Activated naive CD4-positive, alpha-beta T cell treated with Interleukin-2 at 50 U/mL for 16 hours (primary cell): ENCODE data around the gene TMEM35B.
"Not testable (repeated sequence)": the region's sequence is repeated elsewhere in the genome, so short reads cannot be mapped to it uniquely, and the experiment has no call there.

ENCODE experiments used
- DNase-seq: peaks from one replicate; pipeline ENCODE4 v3.0.0-alpha.2; 2020

The TMEM35B gene

GRCh38 chr1:34984793-34985608, at the start of gene TMEM35B:
Gene TMEM35B (minus strand): TSS chr1:34985347. CDS start chr1:34985305, 42 bp downstream.
- DNase-seq, result peak; percentile 83

DNA sequence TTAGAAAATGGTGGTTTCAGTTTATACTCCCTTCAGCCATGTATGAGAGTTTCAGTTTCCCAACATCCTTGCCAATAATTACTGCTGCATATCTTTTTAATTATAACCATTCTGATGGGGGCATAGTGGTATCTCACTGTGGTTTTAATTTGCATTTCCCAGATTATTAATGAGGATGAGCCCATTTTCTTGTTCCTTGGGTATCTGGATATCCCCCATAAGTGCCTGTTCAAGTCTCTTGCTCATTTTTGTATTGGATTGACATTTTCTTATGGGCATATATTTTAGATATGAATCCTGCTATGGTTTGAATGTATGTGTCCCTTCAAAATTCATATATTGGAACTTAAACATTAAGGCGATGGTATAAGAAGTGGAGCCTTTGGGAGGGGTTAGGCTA, 48.2 kb upstream of the TMEM35B start:
- DNase-seq, result no peak

DNA sequence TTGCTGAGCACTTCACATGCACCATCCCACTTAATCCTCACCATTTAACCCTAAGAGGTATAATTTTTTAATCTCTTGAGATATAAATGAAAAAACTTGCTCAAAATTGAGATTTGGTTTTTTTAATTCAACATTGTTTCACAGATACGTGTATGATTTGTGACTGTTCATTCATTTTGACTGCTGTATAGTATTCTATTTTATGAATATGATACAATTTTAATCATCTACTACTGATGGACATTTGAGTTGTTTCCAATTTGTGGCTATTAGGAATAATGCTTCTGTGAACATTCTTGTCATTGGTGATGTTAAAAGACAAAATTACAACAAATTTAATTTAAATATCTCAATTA, 47.2 kb upstream of the TMEM35B start:
- no peak for DNase-seq

GRCh38 chr1:35030756-35031446, 45.8 kb upstream of the TMEM35B start:
- peak; percentile 51 for DNase-seq

DNA sequence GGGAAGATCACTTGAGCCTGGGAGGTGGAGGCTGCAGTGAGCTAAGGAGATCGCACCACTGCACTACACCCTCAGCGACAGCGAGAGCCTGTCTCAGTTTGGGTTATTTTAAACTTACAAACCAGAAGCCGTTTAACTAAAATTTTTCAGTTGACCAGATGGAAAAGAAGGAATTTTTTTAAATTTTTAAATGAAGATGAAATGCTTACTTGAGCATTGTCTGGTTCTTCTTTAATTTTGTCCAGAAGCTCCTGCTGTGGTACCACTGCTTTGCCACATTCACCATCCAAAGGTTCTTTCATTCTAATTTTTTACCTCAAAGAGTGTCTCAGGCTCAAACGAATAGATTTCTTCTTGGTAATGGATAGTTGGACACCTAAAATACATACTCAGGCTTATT, 45.2 kb upstream of the TMEM35B start:
- DNase-seq, result no peak

DNA sequence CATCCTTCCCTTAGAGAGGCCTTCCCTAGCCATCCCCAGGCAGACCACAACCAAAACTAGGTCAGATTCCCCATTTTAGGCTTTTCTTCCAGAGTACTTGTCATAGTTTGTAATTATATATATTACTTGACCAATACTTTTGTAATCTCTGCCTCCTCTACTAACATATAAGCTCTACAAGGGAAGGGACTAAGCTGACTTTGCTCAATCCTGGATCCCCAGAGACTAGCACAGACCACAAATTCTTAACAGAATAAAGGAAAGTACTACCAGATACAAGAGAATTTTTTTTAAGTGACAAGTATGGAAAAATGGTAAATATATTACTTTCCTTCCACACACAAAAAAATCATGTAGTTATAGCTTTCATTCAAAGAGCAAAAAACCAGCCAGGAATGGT, 44.6 kb upstream of the TMEM35B start:
- DNase-seq, result no peak

DNA sequence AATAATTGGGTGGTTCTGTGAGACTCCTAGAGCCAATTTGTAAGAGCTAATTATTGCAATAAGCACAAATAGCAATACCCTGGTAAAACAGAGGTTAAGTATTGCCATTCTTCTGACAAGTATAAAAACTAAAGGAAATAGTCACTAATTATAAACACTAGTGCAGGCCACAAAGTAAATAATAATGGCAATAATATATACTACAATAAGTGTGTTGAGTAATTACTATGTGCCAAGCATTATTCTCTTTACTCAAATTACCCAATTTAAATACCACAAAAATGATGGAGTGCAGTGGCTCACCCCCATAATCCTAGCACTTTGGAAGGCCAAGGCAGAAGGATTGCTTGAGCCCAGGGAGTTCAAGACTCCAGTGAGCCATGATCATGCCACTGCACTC, 31.3 kb upstream of the TMEM35B start:
- DNase-seq, result no peak

DNA sequence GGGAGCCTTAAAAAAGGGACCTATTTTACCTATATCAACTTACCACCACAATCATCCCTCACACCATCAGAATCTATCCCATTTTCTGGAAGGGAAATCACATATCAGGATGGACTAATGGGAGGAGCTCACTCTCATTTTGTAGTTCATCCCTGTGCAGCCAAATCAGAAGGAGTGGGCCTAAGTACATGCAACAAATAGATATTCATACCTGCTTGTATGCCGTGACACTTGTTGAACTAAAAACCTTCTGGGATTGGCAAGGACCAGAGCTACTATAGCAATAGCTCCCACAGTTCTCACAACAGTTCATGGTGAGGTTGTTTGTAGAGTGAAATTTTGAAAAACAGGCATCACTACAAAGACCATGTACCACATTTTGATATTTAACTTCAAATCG, 29.3 kb upstream of the TMEM35B start:
- DNase-seq, result no peak

DNA sequence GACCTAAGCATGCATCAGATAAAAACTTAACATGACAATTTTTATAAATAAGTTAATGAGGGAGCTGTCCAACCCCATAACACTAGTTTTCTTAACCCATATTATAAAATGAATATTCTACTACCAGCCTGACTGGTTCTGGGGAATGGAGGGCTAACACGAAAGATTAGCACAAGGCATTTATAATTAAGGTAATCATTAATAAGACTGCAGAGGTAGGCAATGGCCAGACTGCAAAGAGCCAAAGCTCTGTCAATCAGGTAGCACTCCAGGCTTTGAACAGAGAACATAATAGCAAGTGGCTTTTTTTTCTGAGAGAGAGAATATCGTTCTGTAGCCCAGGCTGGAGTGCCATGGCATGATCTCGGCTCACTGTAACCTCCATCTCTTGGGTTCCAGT, 20.6 kb upstream of the TMEM35B start:
- no peak for DNase-seq

DNA sequence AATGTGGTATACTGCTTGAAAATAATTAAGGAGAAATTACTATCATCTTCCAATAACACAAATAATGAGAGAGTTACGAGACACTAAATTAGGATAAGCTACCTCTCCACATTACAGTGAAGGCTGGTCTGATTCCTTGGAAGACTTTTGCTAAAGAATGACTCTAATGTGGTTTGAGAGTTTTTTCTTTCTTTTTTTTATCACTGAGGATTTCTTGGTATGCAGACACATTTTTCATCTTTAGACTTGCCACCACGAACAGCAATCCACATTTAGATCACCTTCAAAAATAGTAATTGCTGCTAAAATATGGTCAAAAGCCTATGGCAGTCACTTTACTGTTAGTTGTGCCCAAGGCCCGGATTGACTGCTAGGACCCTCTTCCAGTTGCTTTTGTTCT, 16.6 kb upstream of the TMEM35B start:
- DNase-seq, result no peak

GRCh38 chr1:34994878-34995277, 9.7 kb upstream of the TMEM35B start:
- DNase-seq, result no peak

- DNase-seq, result no peak
Observed at GRCh38 chr1:34988581-34988980, 3.4 kb upstream of the TMEM35B start.

DNA sequence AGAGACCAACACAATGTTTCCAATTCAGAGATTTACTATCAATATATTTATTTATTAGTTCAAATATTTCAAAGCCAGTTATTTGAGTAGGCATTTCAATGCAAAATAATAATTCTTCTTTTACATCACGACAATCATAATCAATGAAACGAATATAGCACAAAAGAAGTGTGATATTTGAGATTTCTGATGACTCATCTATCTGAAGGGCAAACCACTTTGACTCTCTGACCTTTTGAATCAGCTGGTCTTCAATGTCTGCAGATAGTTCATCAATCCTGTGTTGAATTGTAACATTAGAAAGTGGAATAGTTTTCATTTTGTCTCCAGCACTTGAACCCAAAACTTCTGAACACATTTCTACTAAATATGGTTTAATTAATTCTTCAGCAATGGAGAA, 3.0 kb upstream of the TMEM35B start:
- no peak for DNase-seq

DNA sequence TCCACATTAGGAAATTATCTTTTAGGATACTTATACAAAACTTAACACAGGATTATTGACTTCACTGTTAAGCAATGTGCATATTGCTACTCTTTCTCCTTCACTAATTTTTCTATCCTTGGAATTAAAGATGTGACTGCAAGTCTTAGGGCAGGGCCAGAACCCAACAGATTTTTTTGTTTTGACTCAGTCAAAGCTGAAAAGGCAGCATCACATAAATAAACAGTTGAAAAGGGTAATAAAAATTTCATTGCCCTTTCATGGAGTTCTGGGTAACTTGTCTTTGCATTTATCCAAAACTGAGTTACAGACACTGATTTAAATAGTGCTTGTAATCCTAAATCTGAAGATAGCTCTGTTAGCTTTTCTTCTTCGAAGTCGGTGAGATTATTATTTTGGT, 1.9 kb upstream of the TMEM35B start:
- DNase-seq, result no peak

DNA sequence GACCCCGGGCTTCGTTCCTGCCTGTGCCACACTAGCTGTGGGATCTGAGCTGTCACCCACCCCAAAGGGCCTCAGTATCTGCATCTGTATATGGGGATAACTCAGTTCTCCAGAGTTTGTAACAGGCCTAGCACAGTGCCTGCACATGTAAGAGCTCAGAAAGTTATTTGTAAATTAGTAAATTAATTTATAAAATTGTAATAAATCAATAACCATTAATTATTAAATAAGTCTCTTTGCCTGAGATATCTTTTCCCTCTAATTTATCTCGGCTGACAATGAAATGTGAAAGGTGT, 410 bp upstream of the TMEM35B start:
- not testable (repeated sequence) for DNase-seq

- DNase-seq, result no peak
Observed at GRCh38 chr1:34984435-34984792, 733 bp downstream of the TMEM35B start.

DNA sequence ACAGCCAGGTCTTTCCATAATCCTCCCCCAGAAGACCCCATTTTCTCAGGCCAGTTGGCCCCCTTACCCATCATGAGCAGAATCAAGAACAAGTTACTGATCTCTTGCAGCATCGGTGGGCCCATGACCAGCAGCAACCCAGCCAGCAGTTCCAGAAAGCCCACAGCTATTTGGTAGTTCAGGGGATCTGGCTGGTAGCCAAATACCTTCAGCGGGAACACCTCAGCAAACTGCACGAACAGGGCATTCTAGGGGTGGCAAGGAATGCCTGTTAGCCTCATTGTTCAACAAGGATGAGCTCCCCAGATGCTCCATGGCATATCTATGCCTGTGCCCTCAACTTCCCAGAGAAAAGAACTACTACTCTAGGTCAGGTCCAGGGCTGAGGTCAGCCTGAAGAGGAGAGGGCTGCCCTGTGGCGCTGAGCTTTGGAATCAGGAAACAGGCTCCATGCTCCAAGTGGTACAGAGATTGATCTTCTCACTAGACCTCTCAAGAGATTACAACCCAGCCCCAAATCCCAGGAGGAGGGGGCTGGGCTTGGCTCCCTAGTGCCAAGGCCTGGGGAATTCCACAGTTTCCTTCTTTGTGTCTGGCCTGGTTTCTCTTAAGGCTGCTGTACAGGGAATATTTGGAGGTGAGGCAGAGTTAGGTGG, 1.3 kb downstream of the TMEM35B start:
- DNase-seq, result no peak

GRCh38 chr1:34982820-34983376, 2.2 kb downstream of the TMEM35B start:
- DNase-seq, result no peak

GRCh38 chr1:34980715-34981114, 4.4 kb downstream of the TMEM35B start:
- DNase-seq, result no peak

- no peak for DNase-seq
Observed at GRCh38 chr1:34978921-34979320, 6.2 kb downstream of the TMEM35B start.

GRCh38 chr1:34977858-34978257, 7.3 kb downstream of the TMEM35B start:
- no peak for DNase-seq

GRCh38 chr1:34977210-34977471, 8.0 kb downstream of the TMEM35B start:
- no peak for DNase-seq

GRCh38 chr1:34976384-34977209, 8.6 kb downstream of the TMEM35B start:
- no peak for DNase-seq
